ENCODE measurements around the gene EN1.

EN1 gene

DNA sequence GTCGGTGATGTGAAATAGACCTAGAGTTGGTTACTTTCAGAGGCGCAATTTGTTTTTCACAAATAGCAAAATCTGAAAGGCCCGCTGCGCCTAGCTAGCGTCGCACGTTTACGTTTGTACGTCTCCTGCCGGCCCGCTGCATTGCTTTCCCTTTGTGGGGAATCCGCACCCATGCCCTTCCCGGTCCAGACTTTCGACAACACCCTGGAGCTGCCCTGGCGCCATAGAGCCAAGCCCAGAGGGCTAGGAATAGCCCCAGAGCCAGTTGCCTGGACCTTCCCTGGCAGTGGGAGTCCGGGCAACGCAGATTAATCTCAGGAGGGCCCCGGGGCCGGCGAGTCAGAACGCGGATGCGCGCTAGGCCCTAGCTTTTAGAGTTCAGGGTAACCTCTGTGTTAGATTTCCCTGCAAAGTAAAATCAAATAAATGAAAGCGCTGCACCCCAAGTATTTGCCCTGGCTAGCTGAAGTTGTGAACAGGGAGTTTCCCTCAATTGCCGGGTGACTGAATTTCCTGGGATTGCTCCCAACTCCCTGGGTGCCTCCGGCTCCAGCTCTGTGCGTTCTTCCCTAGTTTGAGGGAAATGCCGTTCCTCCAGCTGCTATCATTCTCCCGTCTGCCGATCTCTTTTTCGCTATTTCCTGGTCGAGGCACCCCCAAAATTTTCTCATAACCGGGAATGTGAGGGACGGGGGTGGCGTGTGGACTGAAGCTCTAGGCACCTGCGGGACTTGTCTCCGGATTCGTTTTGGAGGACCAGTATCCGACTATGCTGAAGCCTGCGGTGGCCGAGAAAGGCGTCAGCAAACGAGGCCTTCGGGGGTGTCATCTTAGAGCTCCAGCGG, 1.2 kb upstream of the EN1 start:
- Histone ChIP-seq H3K27me3 (ENCODE audit: insufficient read depth, low read length) (peaks cover 100% of the 10 kb centered on the region), H3K27ac (ENCODE audit: low read depth, low read length) (no peak overlapping the region), H3K4me3 (ENCODE audit: low read length) (peak overlapping the region; percentile 29; the same call in 1 of the 2 replicates), H3K4me1 (ENCODE audit: insufficient read depth, low read length) (peaks cover 38% of the 10 kb centered on the region), H3K36me3 (ENCODE audit: insufficient read depth, low read length) (no peaks in the 10 kb centered on the region), H3K9ac (ENCODE audit: low read depth, low read length) (no peak overlapping the region), H3K9me3 (ENCODE audit: insufficient read depth, low read depth, low read length) (no peaks in the 10 kb centered on the region)
- WGBS = 1% methylated on average over 46 of the region's 46 CpGs

DNA sequence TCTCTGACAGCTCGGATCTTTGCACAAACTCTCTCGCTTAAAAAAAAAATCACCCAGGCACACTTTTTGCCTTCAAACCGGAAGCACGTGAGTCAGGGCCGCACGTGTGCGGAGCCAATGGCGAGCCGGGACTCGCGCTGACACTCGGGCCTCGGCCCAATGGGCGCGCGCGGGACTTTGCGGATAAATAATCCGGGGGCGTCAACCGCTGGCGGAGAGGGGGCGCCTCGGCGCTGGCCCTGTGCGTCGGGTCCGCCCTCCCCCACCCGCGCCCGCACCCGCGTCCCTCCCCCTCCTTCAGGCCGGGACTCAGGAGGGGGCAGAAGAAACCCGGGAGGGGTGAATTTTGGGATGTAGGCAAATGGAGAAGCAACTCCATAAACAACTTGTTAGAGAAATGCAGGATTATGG, 319 bp upstream of the EN1 start:
- H3K27me3 ChIP-seq (ENCODE audit: insufficient read depth, low read length) = peaks cover 100% of the 10 kb centered on the region
- no peaks in the 10 kb centered on the region for H3K36me3 ChIP-seq (ENCODE audit: insufficient read depth, low read length)
- H3K4me3 ChIP-seq (ENCODE audit: low read length) = peak overlapping the region; percentile 36
- H3K27ac ChIP-seq (ENCODE audit: low read depth, low read length) = no peak overlapping the region
- no peaks in the 10 kb centered on the region for H3K9me3 ChIP-seq (ENCODE audit: insufficient read depth, low read depth, low read length)
- peaks cover 36% of the 10 kb centered on the region for H3K4me1 ChIP-seq (ENCODE audit: insufficient read depth, low read length)
- no peak overlapping the region for H3K9ac ChIP-seq (ENCODE audit: low read depth, low read length)
- WGBS = under 1% methylated on average over 27 of the region's 35 CpGs

DNA sequence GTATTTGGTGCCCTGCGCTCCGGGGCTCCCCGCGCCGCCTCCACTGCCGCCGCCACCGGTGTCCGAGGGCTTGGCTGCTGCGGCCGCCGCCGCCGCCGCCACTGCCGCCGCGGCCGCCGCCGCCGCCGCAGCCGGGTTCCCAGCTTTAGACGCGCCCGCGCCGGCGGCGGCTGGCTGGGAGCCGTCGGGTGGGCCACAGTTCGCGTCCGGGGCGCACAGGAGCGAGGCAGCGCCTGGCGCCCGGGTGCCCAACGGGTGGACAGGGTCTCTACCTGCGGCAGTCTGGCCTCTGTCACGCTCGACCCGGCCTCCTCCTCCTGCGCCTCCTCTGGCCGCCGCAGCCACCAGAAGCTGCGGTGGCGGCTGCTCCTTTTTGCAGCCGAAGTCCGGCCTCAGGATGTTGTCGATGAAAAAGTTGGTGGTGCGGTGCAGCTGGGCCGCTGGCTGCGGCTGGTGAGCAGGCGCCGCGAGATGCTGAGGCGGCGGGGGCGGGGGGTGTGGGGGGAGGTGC, 951 bp downstream of the EN1 start:
- no peak overlapping the region for H3K27ac ChIP-seq (ENCODE audit: low read depth, low read length)
- peaks cover 28% of the 10 kb centered on the region for H3K4me1 ChIP-seq (ENCODE audit: insufficient read depth, low read length)
- no peaks in the 10 kb centered on the region for H3K9me3 ChIP-seq (ENCODE audit: insufficient read depth, low read depth, low read length)
- no peaks in the 10 kb centered on the region for H3K36me3 ChIP-seq (ENCODE audit: insufficient read depth, low read length)
- H3K4me3 ChIP-seq (ENCODE audit: low read length) = no peak overlapping the region
- H3K27me3 ChIP-seq (ENCODE audit: insufficient read depth, low read length) = peaks cover 100% of the 10 kb centered on the region
- WGBS = 1% methylated on average over 58 of the region's 63 CpGs
- no peak overlapping the region for H3K9ac ChIP-seq (ENCODE audit: low read depth, low read length)

DNA sequence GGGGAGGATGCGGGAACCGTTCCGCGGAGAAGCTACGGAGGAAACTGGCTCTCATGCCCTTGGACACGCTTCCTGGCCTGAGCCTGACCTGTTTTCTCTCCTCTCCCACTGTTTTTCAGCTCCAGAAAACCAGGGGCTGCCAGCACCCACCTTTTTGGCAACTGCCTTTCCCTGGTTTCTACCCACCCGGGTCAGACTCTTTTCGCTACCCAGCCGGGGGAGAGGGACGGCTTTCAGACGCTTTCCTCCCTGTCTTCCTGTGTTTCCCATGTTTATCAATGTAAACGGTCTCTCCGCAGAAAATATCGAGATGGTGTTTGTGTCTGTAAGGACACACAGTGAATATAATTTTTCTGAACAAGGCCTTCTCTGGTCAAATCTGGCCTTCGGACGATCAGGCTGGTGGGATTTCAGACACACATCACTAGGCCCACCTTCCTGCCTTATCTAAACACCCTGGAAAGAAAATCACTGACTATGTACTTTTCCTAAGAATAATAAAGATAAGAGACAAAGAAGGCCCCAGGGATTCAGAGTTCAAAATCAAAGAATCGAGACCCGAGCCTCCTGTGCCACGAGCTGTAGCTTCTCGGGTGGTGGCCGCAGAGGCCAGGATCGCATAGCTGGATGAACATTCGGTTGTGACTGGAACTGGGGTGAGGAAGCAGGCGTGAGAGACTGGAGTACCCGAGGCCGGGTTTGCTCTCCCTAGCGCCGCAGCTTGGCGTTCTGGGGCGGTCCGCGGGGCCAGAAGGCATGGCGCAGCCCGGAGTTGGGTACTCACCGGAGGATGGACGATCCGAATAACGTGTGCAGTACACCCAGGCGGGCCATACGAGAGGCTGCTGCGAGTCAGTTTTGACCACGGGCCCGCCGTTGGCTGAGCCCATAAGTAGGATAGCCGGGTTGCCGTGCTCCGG, 1.7 kb downstream of the EN1 start:
- Histone ChIP-seq H3K4me1 (ENCODE audit: insufficient read depth, low read length) (peaks cover 27% of the 10 kb centered on the region), H3K27me3 (ENCODE audit: insufficient read depth, low read length) (peaks cover 100% of the 10 kb centered on the region), H3K9ac (ENCODE audit: low read depth, low read length) (no peak overlapping the region), H3K36me3 (ENCODE audit: insufficient read depth, low read length) (no peaks in the 10 kb centered on the region), H3K9me3 (ENCODE audit: insufficient read depth, low read depth, low read length) (no peaks in the 10 kb centered on the region), H3K27ac (ENCODE audit: low read depth, low read length) (no peak overlapping the region), H3K4me3 (ENCODE audit: low read length) (no peak overlapping the region)
- WGBS = 3% methylated on average over 47 of the region's 47 CpGs

GRCh38 chr2:118845005-118845521, 2.4 kb downstream of the EN1 start:
- H3K27me3 ChIP-seq (ENCODE audit: insufficient read depth, low read length) = peaks cover 100% of the 10 kb centered on the region
- no peaks in the 10 kb centered on the region for H3K36me3 ChIP-seq (ENCODE audit: insufficient read depth, low read length)
- H3K27ac ChIP-seq (ENCODE audit: low read depth, low read length) = no peak overlapping the region
- 2% methylated on average over 43 of the region's 43 CpGs for WGBS
- peaks cover 27% of the 10 kb centered on the region for H3K4me1 ChIP-seq (ENCODE audit: insufficient read depth, low read length)
- H3K4me3 ChIP-seq (ENCODE audit: low read length) = no peak overlapping the region
- no peak overlapping the region for H3K9ac ChIP-seq (ENCODE audit: low read depth, low read length)
- H3K9me3 ChIP-seq (ENCODE audit: insufficient read depth, low read depth, low read length) = no peaks in the 10 kb centered on the region

DNA sequence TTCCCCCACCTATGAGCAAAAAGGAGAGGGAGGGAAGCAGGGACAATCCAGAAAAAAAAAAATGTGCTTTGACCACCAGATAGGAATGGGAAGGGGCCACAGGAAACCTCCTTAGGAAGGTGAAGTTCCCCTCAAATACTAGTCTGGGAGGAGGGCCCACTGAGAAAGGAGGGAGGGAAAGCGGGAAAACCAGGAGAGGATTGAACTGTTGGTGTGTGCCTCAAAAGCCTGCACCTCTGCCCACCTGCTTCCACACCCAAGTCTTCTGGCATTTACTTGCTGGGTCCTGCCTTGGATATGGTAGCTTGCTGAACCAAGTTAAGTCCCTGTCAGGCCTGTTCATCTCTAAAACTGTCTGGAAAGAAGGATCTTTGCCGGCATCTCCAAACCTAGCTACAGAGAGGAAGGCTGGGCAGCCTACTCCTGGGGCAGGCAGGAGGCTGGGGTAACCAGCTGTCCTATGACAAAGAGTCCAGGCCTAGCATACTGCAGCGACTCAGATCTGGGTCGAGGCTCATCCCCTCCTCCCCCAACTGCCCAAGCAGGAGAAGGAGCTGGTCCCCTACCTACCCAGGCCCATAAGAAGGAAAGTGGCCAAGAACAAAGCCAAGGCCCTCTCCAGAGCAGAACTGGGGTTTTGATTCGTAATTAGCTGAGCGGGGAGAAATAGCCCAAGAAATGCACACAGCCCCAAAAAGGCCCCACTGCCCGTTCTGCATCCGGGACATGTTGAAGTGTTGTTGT, 3.0 kb downstream of the EN1 start:
- Histone ChIP-seq H3K4me1 (ENCODE audit: insufficient read depth, low read length) (peaks cover 27% of the 10 kb centered on the region), H3K4me3 (ENCODE audit: low read length) (no peak overlapping the region), H3K36me3 (ENCODE audit: insufficient read depth, low read length) (no peaks in the 10 kb centered on the region), H3K9ac (ENCODE audit: low read depth, low read length) (no peak overlapping the region), H3K9me3 (ENCODE audit: insufficient read depth, low read depth, low read length) (no peaks in the 10 kb centered on the region), H3K27ac (ENCODE audit: low read depth, low read length) (no peak overlapping the region), H3K27me3 (ENCODE audit: insufficient read depth, low read length) (peaks cover 100% of the 10 kb centered on the region)
- 7% methylated on average over 8 of the region's 8 CpGs for WGBS

- Histone ChIP-seq H3K4me3 (ENCODE audit: low read length) (peak overlapping the region; percentile 24; the same call in 1 of the 2 replicates), H3K4me1 (ENCODE audit: insufficient read depth, low read length) (peaks cover 19% of the 10 kb centered on the region), H3K36me3 (ENCODE audit: insufficient read depth, low read length) (no peaks in the 10 kb centered on the region), H3K9me3 (ENCODE audit: insufficient read depth, low read depth, low read length) (no peaks in the 10 kb centered on the region), H3K27ac (ENCODE audit: low read depth, low read length) (no peak overlapping the region), H3K27me3 (ENCODE audit: insufficient read depth, low read length) (peaks cover 100% of the 10 kb centered on the region), H3K9ac (ENCODE audit: low read depth, low read length) (no peak overlapping the region)
- WGBS = 3% methylated on average over 10 of the region's 10 CpGs
These were observed 3.8 kb downstream of the EN1 start for GRCh38 chr2:118843483-118844132.

GRCh38 chr2:118842661-118843482, 4.6 kb downstream of the EN1 start:
- Histone ChIP-seq H3K9me3 (ENCODE audit: insufficient read depth, low read depth, low read length) (no peaks in the 10 kb centered on the region), H3K4me3 (ENCODE audit: low read length) (peak overlapping the region; percentile 49), H3K27me3 (ENCODE audit: insufficient read depth, low read length) (peaks cover 100% of the 10 kb centered on the region), H3K27ac (ENCODE audit: low read depth, low read length) (no peak overlapping the region), H3K9ac (ENCODE audit: low read depth, low read length) (no peak overlapping the region), H3K36me3 (ENCODE audit: insufficient read depth, low read length) (no peaks in the 10 kb centered on the region), H3K4me1 (ENCODE audit: insufficient read depth, low read length) (peaks cover 18% of the 10 kb centered on the region)
- 2% methylated on average over 53 of the region's 60 CpGs for WGBS

DNA sequence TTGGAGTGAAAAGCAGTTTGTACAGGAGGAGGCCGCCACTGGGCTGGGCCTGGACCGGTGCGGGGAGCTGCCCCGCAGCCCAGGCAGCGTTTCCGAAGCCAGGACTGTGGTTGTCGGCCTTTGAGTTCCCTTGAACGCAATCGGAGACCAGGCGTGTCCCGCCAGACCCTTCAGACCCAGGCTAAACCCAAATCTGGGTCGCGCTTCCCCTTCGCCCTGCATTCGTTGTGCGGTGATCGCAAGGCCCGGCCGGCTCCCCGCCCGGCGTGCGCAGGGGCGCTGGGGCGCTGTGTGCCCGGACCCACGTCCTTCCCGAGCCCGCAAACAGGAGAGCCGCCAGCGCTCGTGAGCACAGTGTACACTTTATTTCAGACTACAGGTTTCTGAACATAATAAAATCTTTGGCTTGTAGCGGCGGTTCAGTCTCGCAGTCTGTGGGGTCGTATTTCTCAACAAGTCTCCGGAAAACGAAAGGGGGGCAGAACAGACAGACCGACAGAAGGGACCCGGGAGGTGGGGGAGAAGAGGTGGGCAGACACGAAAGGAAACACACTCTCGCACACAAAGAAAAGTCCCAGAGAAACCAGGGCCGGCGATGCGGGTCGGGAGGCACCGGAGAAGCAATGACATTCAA, 5.5 kb downstream of the EN1 start:
- Histone ChIP-seq H3K9ac (ENCODE audit: low read depth, low read length) (no peak overlapping the region), H3K27ac (ENCODE audit: low read depth, low read length) (no peak overlapping the region), H3K4me3 (ENCODE audit: low read length) (no peak overlapping the region; the same call in none of the 2 replicates), H3K36me3 (ENCODE audit: insufficient read depth, low read length) (no peaks in the 10 kb centered on the region), H3K27me3 (ENCODE audit: insufficient read depth, low read length) (peaks cover 100% of the 10 kb centered on the region), H3K9me3 (ENCODE audit: insufficient read depth, low read depth, low read length) (no peaks in the 10 kb centered on the region), H3K4me1 (ENCODE audit: insufficient read depth, low read length) (peaks cover 18% of the 10 kb centered on the region)
- WGBS = 2% methylated on average over 47 of the region's 47 CpGs

All from HUES64 (cell line).